KBM-7 (cell line): ENCODE measurements around the gene SVBP.

Experiments used
- DNase-seq: peaks from one replicate; pipeline ENCODE4 v3.0.0-alpha.2; 2015
- in situ Hi-C: fragments of 300-500 bp; cut with MboI; formaldehyde crosslinking; loops from 2 replicates; pipeline ENCODE4 v1.14.3; 2020; ENCODE audit warnings: low sequenced_read_pairs, low pct_unique_long_range_greater_than_20kb, mixed read lengths

SVBP gene

GRCh38 chr1:42844592-42845140, 27.5 kb upstream of the SVBP start:
- in situ Hi-C loops: no loop called here
- no peak for DNase-seq

GRCh38 chr1:42841440-42842147, 24.4 kb upstream of the SVBP start:
- in situ Hi-C loops: no loop called here
- DNase-seq: no peak

DNA sequence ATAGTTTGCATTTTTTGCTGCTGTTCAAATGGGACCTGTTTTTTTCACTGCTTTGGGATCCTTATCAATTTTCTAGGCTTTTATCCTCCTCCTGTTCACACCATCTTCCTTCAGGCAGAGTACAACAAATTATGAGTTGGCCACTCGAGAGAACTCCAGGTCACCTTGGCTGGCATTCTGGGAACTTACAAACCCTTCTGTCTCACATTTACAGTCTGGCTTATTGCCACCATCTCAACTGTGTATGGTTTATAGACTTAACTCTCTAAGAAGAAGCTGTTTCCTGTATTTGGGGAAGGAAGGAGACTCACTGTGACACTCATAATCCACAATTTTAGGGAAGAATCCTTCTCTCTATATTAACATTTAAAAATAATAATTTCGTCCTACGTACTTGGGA, 23.8 kb upstream of the SVBP start:
- DNase-seq: no peak
- in situ Hi-C loops: no loop called here

DNA sequence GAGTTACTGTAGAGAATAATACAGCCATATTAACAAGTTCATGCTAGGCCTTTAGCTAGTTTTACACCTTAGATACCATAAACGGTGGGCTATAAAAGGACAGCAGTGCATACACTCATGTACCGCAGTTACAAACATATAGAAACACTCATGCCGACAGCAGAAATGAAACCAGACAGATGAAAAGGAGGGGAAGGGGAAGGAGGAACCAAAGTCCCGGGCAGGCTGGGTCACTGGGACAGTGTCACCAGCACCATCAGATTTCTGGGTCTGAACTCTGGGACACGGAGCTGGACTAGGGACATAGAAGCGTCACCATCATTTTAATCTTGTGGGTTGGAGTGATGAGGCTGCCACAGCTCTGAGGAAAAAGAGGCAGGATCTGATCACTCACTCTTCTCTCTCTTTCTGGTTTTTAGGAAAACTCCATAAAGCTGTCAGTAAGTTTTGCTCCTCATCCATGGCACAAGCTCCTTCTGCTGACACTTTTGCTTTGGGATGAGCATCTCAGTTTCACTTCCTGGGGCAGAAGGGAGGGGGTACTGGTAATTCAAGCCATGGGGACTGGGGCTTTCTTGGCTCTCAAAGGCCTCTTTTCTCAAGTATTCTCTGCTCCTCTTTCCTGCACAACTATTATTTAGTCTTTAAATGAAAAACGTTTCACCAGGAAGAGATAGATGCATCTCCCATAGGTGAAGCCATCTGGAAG, 21.4 kb upstream of the SVBP start:
- in situ Hi-C loops: no loop called here
- no peak for DNase-seq

GRCh38 chr1:42837709-42838108, 20.5 kb upstream of the SVBP start:
- in situ Hi-C loops: no loop called here
- no peak for DNase-seq

GRCh38 chr1:42835422-42835821, 18.2 kb upstream of the SVBP start:
- DNase-seq: no peak
- in situ Hi-C loops: no loop called here

- DNase-seq: no peak
- in situ Hi-C loops: no loop called here
Observed at GRCh38 chr1:42834803-42835202, 17.6 kb upstream of the SVBP start.

GRCh38 chr1:42833981-42834380, 16.8 kb upstream of the SVBP start:
- in situ Hi-C loops: no loop called here
- no peak for DNase-seq

- in situ Hi-C loops: no loop called here
Observed at GRCh38 chr1:42832641-42833240, 15.5 kb upstream of the SVBP start.

DNA sequence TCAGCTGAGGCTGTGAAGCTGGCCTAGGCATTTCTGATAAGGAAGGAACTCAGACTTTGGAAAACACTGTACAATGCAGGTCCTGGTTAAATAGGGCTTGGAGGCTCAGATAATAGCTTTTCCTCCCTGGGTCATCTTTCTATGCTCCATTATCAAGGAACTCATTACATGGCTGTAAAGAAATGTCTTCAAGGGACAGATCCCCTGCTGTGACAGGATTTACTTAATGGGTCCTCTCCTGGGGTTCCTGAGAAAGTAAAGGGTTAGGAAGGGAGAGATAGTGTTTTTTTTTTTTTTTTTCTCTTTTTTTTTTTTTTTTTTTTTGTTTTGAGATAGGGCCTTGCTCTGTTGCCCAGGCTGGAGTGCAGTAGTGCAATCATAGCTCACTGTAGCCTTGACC, 14.1 kb upstream of the SVBP start:
- in situ Hi-C loops: no loop called here
- no peak for DNase-seq

More at GRCh38 chr1:42832641-42833240, 15.5 kb upstream of the SVBP start:
- no peak for DNase-seq

DNA sequence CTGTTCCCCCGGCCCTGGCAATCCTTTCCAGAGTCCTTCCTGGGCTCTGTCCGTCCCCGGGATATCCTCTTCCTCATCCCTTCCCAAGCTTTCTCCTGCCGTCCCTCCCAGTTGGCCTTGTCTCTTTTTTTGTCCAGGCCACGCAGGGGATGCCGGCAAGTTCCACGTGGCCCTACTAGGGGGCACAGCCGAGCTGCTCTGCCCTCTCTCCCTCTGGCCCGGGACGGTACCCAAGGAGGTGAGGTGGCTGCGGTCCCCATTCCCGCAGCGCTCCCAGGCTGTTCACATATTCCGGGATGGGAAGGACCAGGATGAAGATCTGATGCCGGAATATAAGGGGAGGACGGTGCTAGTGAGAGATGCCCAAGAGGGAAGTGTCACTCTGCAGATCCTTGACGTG, 13.4 kb upstream of the SVBP start:
- DNase-seq: no peak
- in situ Hi-C loops: no loop called here

DNA sequence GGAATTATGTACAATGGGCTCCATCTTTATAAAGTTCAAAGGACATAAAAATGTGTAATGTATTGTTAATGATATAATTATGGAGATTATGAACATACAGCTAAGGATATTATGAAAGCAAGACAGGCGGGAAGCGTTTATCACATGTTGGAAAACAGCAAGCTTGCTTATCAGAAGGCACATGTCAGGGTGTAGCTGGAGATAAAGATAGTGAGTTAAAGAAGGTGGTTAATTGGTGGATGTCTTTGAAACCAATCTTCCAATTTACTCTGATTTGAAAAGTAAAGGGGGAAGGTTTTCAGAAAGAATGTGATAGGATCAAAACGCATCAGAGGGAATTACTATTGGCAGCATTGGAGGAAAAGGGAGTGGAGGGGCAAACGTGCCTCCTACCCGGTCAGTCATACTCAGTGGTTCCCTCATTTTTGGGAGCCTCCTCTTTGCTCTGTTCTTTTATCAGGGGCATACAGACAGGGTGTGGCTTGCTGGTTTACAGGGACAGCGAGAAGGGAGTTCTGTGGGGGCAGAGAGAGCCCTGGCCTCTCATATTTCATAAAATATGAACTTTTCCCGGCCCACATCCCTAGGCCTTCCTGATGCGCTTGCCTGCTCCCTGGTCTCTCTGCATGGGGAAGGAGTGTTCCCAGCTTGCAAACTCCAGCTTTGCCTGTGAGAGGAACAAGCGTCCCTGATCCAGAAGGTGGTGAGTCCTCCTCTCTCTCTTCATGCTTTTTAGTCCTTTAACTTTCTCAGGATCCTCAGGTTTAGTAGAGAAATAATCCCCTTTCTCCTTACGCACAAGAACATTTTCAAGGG, 8.0 kb upstream of the SVBP start:
- DNase-seq: no peak
- in situ Hi-C loops: no loop called here

GRCh38 chr1:42824481-42825035, 7.4 kb upstream of the SVBP start:
- DNase-seq: no peak
- in situ Hi-C loops: no loop called here

DNA sequence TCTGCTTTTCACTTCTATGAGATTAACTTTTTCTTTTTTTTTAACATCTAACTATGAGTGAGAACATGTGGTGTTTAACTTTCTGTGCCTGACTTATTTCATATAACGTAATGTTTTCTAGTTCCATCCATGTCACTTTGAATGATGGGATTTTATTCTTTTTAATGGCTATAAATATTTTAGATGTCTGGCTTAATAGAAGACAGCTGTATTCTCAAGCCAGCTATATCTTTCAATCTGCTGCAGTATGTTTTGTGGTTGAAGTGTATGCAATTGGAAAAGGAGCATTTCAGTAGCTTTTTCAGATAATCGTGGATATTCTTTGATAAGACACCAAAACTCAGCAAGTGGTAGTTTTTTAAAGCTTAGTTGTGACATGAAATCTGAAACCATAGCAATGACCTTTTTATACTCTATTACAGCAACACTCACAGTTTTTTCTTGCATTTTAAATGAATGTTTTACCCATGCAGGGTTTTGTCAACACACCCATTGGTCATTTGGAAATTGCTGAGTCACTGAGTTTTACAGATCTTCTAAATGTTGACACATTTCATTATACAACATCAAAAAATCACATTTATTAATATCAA, 5.7 kb upstream of the SVBP start:
- no peak for DNase-seq
- in situ Hi-C loops: no loop called here

DNA sequence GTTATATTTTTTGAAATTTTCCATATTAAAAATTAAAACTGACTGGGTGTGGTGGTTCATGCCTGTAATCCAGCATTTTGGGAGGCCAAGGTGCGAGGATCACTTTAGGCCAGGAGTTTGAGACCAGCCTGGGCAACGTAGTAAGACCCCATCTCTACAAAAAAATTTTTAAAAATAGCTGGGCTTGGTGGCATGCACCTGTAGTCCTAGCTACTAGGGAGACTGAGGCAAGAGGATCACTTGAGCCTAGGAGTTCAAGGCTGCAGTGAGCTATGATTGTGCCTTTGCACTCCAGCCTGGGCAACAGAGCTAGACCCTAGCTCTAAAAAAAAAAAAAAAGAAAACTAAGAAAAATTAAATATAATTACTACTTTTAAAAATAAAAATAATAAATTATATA, 4.5 kb upstream of the SVBP start:
- no peak for DNase-seq
- in situ Hi-C loops: no loop called here

DNA sequence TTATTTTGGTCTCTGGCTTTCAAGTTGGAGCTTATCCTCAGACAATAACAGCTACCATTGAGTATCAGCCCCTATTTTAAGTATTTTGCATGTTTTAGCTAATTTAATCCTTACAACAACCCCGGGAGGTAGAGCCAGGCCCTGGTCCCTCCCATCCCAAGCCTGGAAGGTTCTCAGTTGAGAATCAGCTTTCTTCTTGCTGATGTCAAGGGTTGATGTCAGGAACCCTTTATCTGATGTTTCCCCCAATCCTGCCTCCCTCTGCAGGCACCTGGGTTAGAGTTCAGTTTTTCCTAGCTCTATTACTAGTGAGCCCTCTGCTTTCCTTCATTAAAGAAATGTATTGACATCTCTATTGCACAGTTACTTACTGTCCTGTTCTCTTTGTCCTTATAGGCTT, 3.6 kb upstream of the SVBP start:
- DNase-seq: no peak

GRCh38 chr1:42817976-42818375, 779 bp upstream of the SVBP start:
- in situ Hi-C loops: no loop called here

More for the DNA sequence above, 3.6 kb upstream of the SVBP start:
- in situ Hi-C loops: no loop called here

GRCh38 chr1:42817440-42817767, 207 bp upstream of the SVBP start:
- no peak for DNase-seq
- in situ Hi-C loops: no loop called here

More at GRCh38 chr1:42817976-42818375, 779 bp upstream of the SVBP start:
- DNase-seq: no peak
